SK-N-SH (cell line): ENCODE measurements around the gene CADPS2. TPM values are rescaled to one million over a fixed set of nuclear protein-coding genes. Genes with fewer than 3 reads are reported as not detected.

Source experiments
- CTCF ChIA-PET: fragments of 300-600, 350-600 bp; formaldehyde crosslinking; extraction: SDS; loops from one replicate; lab custom pipeline; 2021; lab: Yijun Ruan, JAX
- POLR2A ChIA-PET: fragments of 350-600 bp; sonication (Branson Sonifier 250); formaldehyde crosslinking; extraction: SDS; loops from one replicate; lab custom pipeline; 2020; ENCODE audit warnings: antibody characterized with exemption, inconsistent platforms; lab: Yijun Ruan, JAX
- DNase-seq: peaks from one replicate; pipeline ENCODE4 v3.0.0; 2012
- H2AFZ ChIP-seq: fragments of 200-600 bp; sonication (generic); 2 replicates; pipeline ENCODE4 v1.8.1; 2016; ENCODE audit warnings: antibody characterized with exemption, mild to moderate bottlenecking, low read depth
- H3F3A ChIP-seq: fragments of 200-600 bp; sonication (generic); replicated peaks from 2 replicates; pipeline ENCODE3; 2016; ENCODE audit warnings: antibody characterized with exemption, mild to moderate bottlenecking; ENCODE audit not compliant: insufficient read depth
- H3K27ac ChIP-seq, 2 experiments: fragments of 200-500 bp in 1 of 2; fragments of 200-600 bp in 1 of 2; sonication (Bioruptor generic) in 1 of 2; sonication (generic), shearing (Covaris generic) in 1 of 2; 2 replicates each; pipeline versions ENCODE4 v1.5.1 to v1.6.1; 2014 to 2016; ENCODE audit warnings: low read depth in 2 of 2, inconsistent platforms in 1 of 2, low read length in 1 of 2, mild to moderate bottlenecking in 1 of 2, mixed read lengths in 1 of 2
- H3K27me3 ChIP-seq: fragments of 200-600 bp; sonication (generic), shearing (Covaris generic); 2 replicates; pipeline ENCODE4 v1.6.1; 2016; ENCODE audit warnings: mixed run types; ENCODE audit not compliant: insufficient read depth
- H3K36me3 ChIP-seq, 2 experiments: fragments of 200-500 bp in 1 of 2; fragments of 200-600 bp in 1 of 2; sonication (Bioruptor generic) in 1 of 2; sonication (generic) in 1 of 2; replicated peaks in 1 of 2; 2 replicates each; pipeline versions ENCODE3 to v1.5.1; 2014 to 2016; ENCODE audit warnings: low read length in 1 of 2, mild to moderate bottlenecking in 1 of 2; ENCODE audit not compliant: insufficient read depth in 2 of 2, control insufficient read depth in 1 of 2
- H3K4me1 ChIP-seq, 2 experiments: fragments of 200-500 bp in 1 of 2; fragments of 200-600 bp in 1 of 2; sonication (Bioruptor generic) in 1 of 2; sonication (generic), shearing (Covaris generic) in 1 of 2; 2 replicates each; pipeline versions ENCODE4 v1.5.1 to v1.6.1; 2014 to 2016; ENCODE audit warnings: low read depth in 1 of 2, low read length in 1 of 2, mixed run types in 1 of 2; ENCODE audit not compliant: insufficient read depth in 2 of 2, control insufficient read depth in 1 of 2
- H3K4me2 ChIP-seq: fragments of 200-600 bp; sonication (generic), shearing (Covaris generic); 2 replicates; pipeline ENCODE4 v1.6.1; 2017; ENCODE audit warnings: mixed run types
- H3K4me3 ChIP-seq, 2 experiments: fragments of 200-500 bp in 1 of 2; fragments of 200-600 bp in 1 of 2; sonication (Bioruptor generic) in 1 of 2; sonication (generic), shearing (Covaris generic) in 1 of 2; 2 replicates each; pipeline versions ENCODE4 v1.5.1 to v1.8.1; 2014 to 2016; ENCODE audit warnings: low read depth in 2 of 2, inconsistent platforms in 1 of 2, low read length in 1 of 2, mild to moderate bottlenecking in 1 of 2, mixed read lengths in 1 of 2, moderate library complexity in 1 of 2
- H3K79me2 ChIP-seq: fragments of 200-600 bp; sonication (generic); 2 replicates; pipeline ENCODE4 v1.8.1; 2017; ENCODE audit warnings: mild to moderate bottlenecking; ENCODE audit not compliant: insufficient read depth
- H3K9ac ChIP-seq: fragments of 200-600 bp; sonication (generic); 2 replicates; pipeline ENCODE4 v1.6.1; 2017; ENCODE audit warnings: mixed run types
- H3K9me2 ChIP-seq: fragments of 200-600 bp; sonication (generic); 2 replicates; pipeline ENCODE4 v1.6.1; 2017; ENCODE audit warnings: mixed run types
- H3K9me3 ChIP-seq: fragments of 200-600 bp; sonication (generic); 2 replicates; pipeline ENCODE4 v1.6.1; 2017; ENCODE audit warnings: mixed run types, mild to moderate bottlenecking, moderate library complexity
- H4K20me1 ChIP-seq: fragments of 200-600 bp; sonication (generic); 2 replicates; pipeline ENCODE4 v1.6.1; 2017; ENCODE audit warnings: mild to moderate bottlenecking, mixed run types; ENCODE audit not compliant: insufficient read depth
- CHD2 ChIP-seq: fragments of 150-350 bp; IDR thresholded peaks from 2 replicates; pipeline ENCODE4 v1.6.1; 2018; ENCODE audit warnings: low read length; ENCODE audit not compliant: partially characterized antibody
- CTCF ChIP-seq: fragments of 200-600 bp; sonication (generic); IDR thresholded peaks from 2 replicates; pipeline ENCODE4 v1.6.1; 2017; ENCODE audit warnings: antibody characterized with exemption, mild to moderate bottlenecking, moderate library complexity
- ELF1 ChIP-seq: IDR thresholded peaks from 2 replicates; pipeline ENCODE4 v1.4.0; 2012
- FOXJ3 ChIP-seq: sonication (generic); formaldehyde crosslinking; IDR thresholded peaks from 2 replicates; pipeline ENCODE4 v1.5.1; 2020; ENCODE audit warnings: mild to moderate bottlenecking, missing genetic modification reagents
- GABPA ChIP-seq: IDR thresholded peaks from 2 replicates; pipeline ENCODE4 v1.4.0; 2012; ENCODE audit warnings: low read depth, mild to moderate bottlenecking
- IRF3 ChIP-seq: fragments of 150-350 bp; IDR thresholded peaks from 2 replicates; pipeline ENCODE4 v1.6.1; 2016; ENCODE audit warnings: mild to moderate bottlenecking, low read depth, low read length
- MAX ChIP-seq: IDR thresholded peaks from 2 replicates; pipeline ENCODE4 v1.4.0; 2012; ENCODE audit warnings: low read depth
- MEF2A ChIP-seq: IDR thresholded peaks from 2 replicates; pipeline ENCODE4 v1.4.0; 2012; ENCODE audit warnings: low read depth, borderline replicate concordance
- NFIC ChIP-seq: IDR thresholded peaks from 2 replicates; pipeline ENCODE4 v1.4.0; 2012; ENCODE audit warnings: borderline replicate concordance
- RCOR1 ChIP-seq: fragments of 150-350 bp; IDR thresholded peaks from 2 replicates; pipeline ENCODE4 v1.6.1; 2017; ENCODE audit warnings: antibody characterized with exemption, low read length
- RFX5 ChIP-seq: IDR thresholded peaks from 2 replicates; pipeline ENCODE4 v1.6.1; 2012; ENCODE audit warnings: mild to moderate bottlenecking, improper control_type of control experiment, low read length
- RXRA ChIP-seq: IDR thresholded peaks from 2 replicates; pipeline ENCODE4 v1.4.0; 2012; ENCODE audit warnings: low read depth, mild to moderate bottlenecking, borderline replicate concordance
- TCF12 ChIP-seq: IDR thresholded peaks from 2 replicates; pipeline ENCODE4 v1.4.0; 2012
- USF1 ChIP-seq: IDR thresholded peaks from 2 replicates; pipeline ENCODE4 v1.4.0; 2012; ENCODE audit warnings: low read depth, borderline replicate concordance
- USF2 ChIP-seq: fragments of 150-350 bp; IDR thresholded peaks from 2 replicates; pipeline ENCODE4 v1.6.1; 2017; ENCODE audit warnings: antibody characterized with exemption, low read length, low read depth, borderline replicate concordance
- YY1 ChIP-seq: IDR thresholded peaks from 2 replicates; pipeline ENCODE4 v1.4.0; 2012; ENCODE audit warnings: low read depth, mild to moderate bottlenecking
- WGBS: methylation state at CpG from one replicate; pipeline ENCODE4 v1.1.6; 2017; ENCODE audit warnings: low lambda C conversion rate; 5-methylcytosine and 5-hydroxymethylcytosine counted together
- polyA plus RNA-seq, 3 experiments: library from polyadenylated mRNA; depleted of rRNA; stranded (reverse); fragments of >200 nt; gene quantifications; 2 replicates each; pipeline ENCODE4 v1.2.3, GENCODE V29; 2012

The CADPS2 gene
- polyA plus RNA-seq, 1 of the 3 experiments (the other 2 are of a cell fraction), result 0.05 TPM

GRCh38 chr7:122748195-122748594, 138.1 kb downstream of the CADPS2 start (continued):
- no peak for TF ChIP-seq USF2

- no peak for DNase-seq
- H3K27me3 ChIP-seq, result no peaks in the 10 kb centered on the region
- H3K36me3 ChIP-seq, result no peaks in the 10 kb centered on the region
- no peak overlapping the region for H2AFZ ChIP-seq
- no peak overlapping the region for H3K4me2 ChIP-seq
- H3K9me3 ChIP-seq, result no peaks in the 10 kb centered on the region
- no peaks in the 10 kb centered on the region for H4K20me1 ChIP-seq
- no peak overlapping the region for H3K27ac ChIP-seq
- ChIA-PET CTCF (no interaction called here), POLR2A (no interaction called here)
- no peak overlapping the region for H3K4me3 ChIP-seq
- H3K9ac ChIP-seq, result no peak overlapping the region
- H3K9me2 ChIP-seq, result no peaks in the 10 kb centered on the region
- 0% methylated on average over 2 of the region's 2 CpGs for WGBS
- H3F3A ChIP-seq, result no peaks in the 10 kb centered on the region
- H3K79me2 ChIP-seq, result no peaks in the 10 kb centered on the region
- no peak for TF ChIP-seq CHD2
- no peak for TF ChIP-seq YY1
- TF ChIP-seq CTCF, result no peak
- no peak for TF ChIP-seq FOXJ3 (CRISPR knock-in tag)
- no peak for TF ChIP-seq ELF1
- no peak for TF ChIP-seq TCF12
- H3K4me1 ChIP-seq, result no peaks in the 10 kb centered on the region
Measured at GRCh38 chr7:122746948-122747347, 139.3 kb downstream of the CADPS2 start.

GRCh38 chr7:122743211-122743610, 143.0 kb downstream of the CADPS2 start:
- DNase-seq, result no peak
- POLR2A ChIA-PET, result no interaction called here
- Histone ChIP-seq H3K9ac (no peak overlapping the region), H3K9me3 (no peaks in the 10 kb centered on the region), H4K20me1 (no peaks in the 10 kb centered on the region), H3K4me2 (no peak overlapping the region), H3K36me3 (no peaks in the 10 kb centered on the region), H3K79me2 (no peaks in the 10 kb centered on the region), H3K4me1 (no peaks in the 10 kb centered on the region), H3K27me3 (no peaks in the 10 kb centered on the region), H3F3A (no peaks in the 10 kb centered on the region), H3K9me2 (no peaks in the 10 kb centered on the region), H3K27ac (no peak overlapping the region), H3K4me3 (no peak overlapping the region), H2AFZ (no peak overlapping the region)
- no peak for TF ChIP-seq CHD2
- no peak for TF ChIP-seq IRF3
- no peak for TF ChIP-seq RXRA
- no peak for TF ChIP-seq GABPA
- TF ChIP-seq NFIC, result no peak
- no peak for TF ChIP-seq RCOR1
- no peak for TF ChIP-seq TCF12
- TF ChIP-seq RFX5, result no peak
- TF ChIP-seq MEF2A, result no peak
- TF ChIP-seq USF1, result no peak
- no peak for TF ChIP-seq YY1
- TF ChIP-seq MAX, result no peak
- CTCF ChIA-PET, result no interaction called here
